ENCODE measurements around the gene LHX8. TPM values are rescaled to one million over a fixed set of nuclear protein-coding genes. Genes with fewer than 3 reads are reported as not detected.

LHX8 gene
- total RNA-seq (2022; extraction: Qiagen RNA extraction; ENCODE audit: low read depth): 0.81 to 1.4 TPM (median 1.2 TPM) in 5 replicates

GRCh38 chr1:75133750-75134646, at the start of gene LHX8:
Gene LHX8 (plus strand): TSS chr1:75134388. CDS start chr1:75136615, 2,227 bp downstream.

